Keratinocyte (primary cell): ENCODE data around the gene MIA2. TPM values are rescaled to one million over a fixed set of nuclear protein-coding genes. Genes with fewer than 3 reads are reported as not detected.

Experiments
- DNase-seq: peaks from one replicate; pipeline ENCODE4 v3.0.0-alpha.2; 2011; ENCODE audit warnings: low read depth, missing footprints, low spot score
- FAIRE-seq: peaks from 2 replicates; lab custom pipeline; 2011; peaks lifted over from hg19 to GRCh38; lab: Jason Lieb, UNC
- H2AFZ ChIP-seq: 2 replicates; pipeline ENCODE4 v1.6.0; 2012; ENCODE audit warnings: low read length, control low read depth, inconsistent platforms; ENCODE audit not compliant: control insufficient read depth
- H3K27ac ChIP-seq: 2 replicates; pipeline ENCODE4 v1.5.1; 2011; ENCODE audit warnings: low read length; ENCODE audit not compliant: control insufficient read depth, insufficient read depth
- H3K27me3 ChIP-seq: 3 replicates; pipeline ENCODE4 v1.6.0; 2011; ENCODE audit warnings: low read length; ENCODE audit not compliant: control insufficient read depth, insufficient read depth; ENCODE audit errors: extremely low read depth
- H3K36me3 ChIP-seq, 2 experiments: 2 replicates in 1 of 2; 3 replicates in 1 of 2; pipeline ENCODE4 v1.5.1; 2011; ENCODE audit warnings: low read length in 2 of 2, mild to moderate bottlenecking in 1 of 2; ENCODE audit not compliant: control insufficient read depth in 2 of 2, insufficient read depth in 2 of 2; ENCODE audit errors: extremely low read depth in 1 of 2
- H3K4me1 ChIP-seq: 3 replicates; pipeline ENCODE4 v1.5.1; 2011; ENCODE audit warnings: low read length; ENCODE audit not compliant: control insufficient read depth, insufficient read depth; ENCODE audit errors: extremely low read depth
- H3K4me2 ChIP-seq: 3 replicates; pipeline ENCODE4 v1.6.0; 2011; ENCODE audit warnings: low read depth, low read length; ENCODE audit not compliant: control insufficient read depth, insufficient read depth; ENCODE audit errors: extremely low read depth
- H3K4me3 ChIP-seq, 3 experiments: fragments of 200-600 bp in 1 of 3; sonication (generic) in 1 of 3; 2 replicates in 2 of 3; 3 replicates in 1 of 3; pipeline ENCODE4 v1.5.1; 2011 to 2016; ENCODE audit warnings: low read length in 3 of 3, mild to moderate bottlenecking in 3 of 3, control low read depth in 2 of 3, inconsistent platforms in 1 of 3, low read depth in 1 of 3, mixed read lengths in 1 of 3, mixed run types in 1 of 3, moderate library complexity in 1 of 3; ENCODE audit not compliant: control insufficient read depth in 2 of 3, insufficient read depth in 2 of 3; ENCODE audit errors: extremely low read depth in 1 of 3
- H3K79me2 ChIP-seq: 2 replicates; pipeline ENCODE4 v1.6.0; 2012; ENCODE audit warnings: low read length; ENCODE audit not compliant: control insufficient read depth, insufficient read depth
- H3K9ac ChIP-seq: 3 replicates; pipeline ENCODE4 v1.6.0; 2011; ENCODE audit warnings: low read length; ENCODE audit not compliant: control insufficient read depth, insufficient read depth; ENCODE audit errors: extremely low read depth
- H3K9me1 ChIP-seq: 3 replicates; pipeline ENCODE4 v1.6.0; 2011; ENCODE audit warnings: low read length; ENCODE audit not compliant: control insufficient read depth, insufficient read depth; ENCODE audit errors: extremely low read depth
- H3K9me3 ChIP-seq: 2 replicates; pipeline ENCODE4 v1.5.1; 2012; ENCODE audit warnings: low read depth, low read length; ENCODE audit not compliant: control insufficient read depth
- H4K20me1 ChIP-seq: 3 replicates; pipeline ENCODE4 v1.6.0; 2011; ENCODE audit warnings: low read length; ENCODE audit not compliant: control insufficient read depth, insufficient read depth; ENCODE audit errors: extremely low read depth
- EZH2 ChIP-seq: IDR thresholded peaks from one replicate; pipeline ENCODE4 v1.6.1; 2012; ENCODE audit warnings: inconsistent platforms, mild to moderate bottlenecking, low read length, moderate library complexity
- dilution Hi-C: fragments of 300-500 bp; cut with MboI; formaldehyde crosslinking; loops from one replicate; pipeline ENCODE4 v1.7.0; 2020; ENCODE audit warnings: low sequenced_read_pairs; ENCODE audit not compliant: extremely low pct_ligation_motif_present
- polyA plus RNA-seq, 5 experiments: library from polyadenylated mRNA; depleted of rRNA in 3 of 5; stranded (reverse) in 3 of 5; stranded (forward) in 1 of 5; unstranded in 1 of 5; fragments of >200 nt; gene quantifications; 1 replicate in 1 of 5; 2 replicates in 3 of 5; 3 replicates in 1 of 5; pipeline versions ENCODE4 v1.2.1 to v1.2.3, GENCODE V29; 2011 to 2012; ENCODE audit warnings: missing spikeins in 2 of 5, low read depth in 1 of 5, low replicate concordance in 1 of 5
- TF ChIP-seq, protein P1 (sequence below), 3 experiments: IDR thresholded peaks in 1 of 3; conservative IDR thresholded peaks in 1 of 3; optimal IDR thresholded peaks in 1 of 3; 2 replicates in 2 of 3; 3 replicates in 1 of 3; pipeline versions ENCODE3 to v1.5.1; 2011; ENCODE audit warnings: low read length in 3 of 3, mild to moderate bottlenecking in 3 of 3, moderate library complexity in 2 of 3, control low read depth in 1 of 3, inconsistent platforms in 1 of 3; ENCODE audit not compliant: insufficient read depth in 2 of 3; ENCODE audit errors: extremely low read depth in 1 of 3

The MIA2 gene
- polyA plus RNA-seq, 1 donor (not counting 4 experiments of a cell fraction or from before 2014, with no cell fraction given): 21.9 TPM

DNA sequence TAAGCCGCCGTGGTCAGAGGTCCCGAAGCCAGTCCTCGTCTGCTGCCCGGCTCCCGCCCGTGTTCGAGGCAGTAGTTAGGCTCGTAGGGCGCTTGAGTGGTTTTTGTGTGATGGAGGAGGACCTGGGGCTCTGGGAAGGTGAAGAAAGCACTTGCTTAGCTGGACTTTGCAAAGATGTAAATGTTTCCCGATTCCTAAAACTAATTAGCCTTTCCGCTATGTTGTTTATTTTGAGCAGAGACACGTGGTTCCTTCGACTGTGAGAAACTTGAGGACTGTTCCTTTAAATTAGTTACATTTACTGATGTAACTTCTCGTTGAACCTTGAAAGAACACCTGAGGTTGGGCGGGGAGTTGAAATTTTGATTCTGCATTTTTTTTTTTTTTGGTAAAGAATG is 33.9 kb downstream of the MIA2 start:
- Histone ChIP-seq H3K4me2 (peak overlapping the region; percentile 92), H3K4me1 (peaks cover 23% of the 10 kb centered on the region), H3K27me3 (no peaks in the 10 kb centered on the region), H3K9me3 (no peaks in the 10 kb centered on the region), H3K27ac (peak overlapping the region; percentile 99), H3K9me1 (no peaks in the 10 kb centered on the region), H3K36me3 (no peaks in the 10 kb centered on the region), H4K20me1 (peaks cover 3% of the 10 kb centered on the region), H3K4me3 (peak overlapping the region; percentile 57 to 96 (median 94)), H2AFZ (peak overlapping the region; percentile 92), H3K9ac (peak overlapping the region; percentile 99), H3K79me2 (peaks cover 52% of the 10 kb centered on the region)
- DNase-seq (no peak), FAIRE-seq (no peak)
- dilution Hi-C loops: no loop called here
- no peak for TF ChIP-seq EZH2
- TF ChIP-seq, protein P1, sequence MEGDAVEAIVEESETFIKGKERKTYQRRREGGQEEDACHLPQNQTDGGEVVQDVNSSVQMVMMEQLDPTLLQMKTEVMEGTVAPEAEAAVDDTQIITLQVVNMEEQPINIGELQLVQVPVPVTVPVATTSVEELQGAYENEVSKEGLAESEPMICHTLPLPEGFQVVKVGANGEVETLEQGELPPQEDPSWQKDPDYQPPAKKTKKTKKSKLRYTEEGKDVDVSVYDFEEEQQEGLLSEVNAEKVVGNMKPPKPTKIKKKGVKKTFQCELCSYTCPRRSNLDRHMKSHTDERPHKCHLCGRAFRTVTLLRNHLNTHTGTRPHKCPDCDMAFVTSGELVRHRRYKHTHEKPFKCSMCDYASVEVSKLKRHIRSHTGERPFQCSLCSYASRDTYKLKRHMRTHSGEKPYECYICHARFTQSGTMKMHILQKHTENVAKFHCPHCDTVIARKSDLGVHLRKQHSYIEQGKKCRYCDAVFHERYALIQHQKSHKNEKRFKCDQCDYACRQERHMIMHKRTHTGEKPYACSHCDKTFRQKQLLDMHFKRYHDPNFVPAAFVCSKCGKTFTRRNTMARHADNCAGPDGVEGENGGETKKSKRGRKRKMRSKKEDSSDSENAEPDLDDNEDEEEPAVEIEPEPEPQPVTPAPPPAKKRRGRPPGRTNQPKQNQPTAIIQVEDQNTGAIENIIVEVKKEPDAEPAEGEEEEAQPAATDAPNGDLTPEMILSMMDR (optimal IDR thresholded peaks at IDR 0.05 in 1 of 3, IDR thresholded peaks at IDR 0.05 in 1 of 3, conservative IDR thresholded peaks at IDR 0.05 in 1 of 3; ENCODE audit: extremely low read depth in 1 of 3, insufficient read depth in 2 of 3, low read length in 3 of 3): no peak

DNA sequence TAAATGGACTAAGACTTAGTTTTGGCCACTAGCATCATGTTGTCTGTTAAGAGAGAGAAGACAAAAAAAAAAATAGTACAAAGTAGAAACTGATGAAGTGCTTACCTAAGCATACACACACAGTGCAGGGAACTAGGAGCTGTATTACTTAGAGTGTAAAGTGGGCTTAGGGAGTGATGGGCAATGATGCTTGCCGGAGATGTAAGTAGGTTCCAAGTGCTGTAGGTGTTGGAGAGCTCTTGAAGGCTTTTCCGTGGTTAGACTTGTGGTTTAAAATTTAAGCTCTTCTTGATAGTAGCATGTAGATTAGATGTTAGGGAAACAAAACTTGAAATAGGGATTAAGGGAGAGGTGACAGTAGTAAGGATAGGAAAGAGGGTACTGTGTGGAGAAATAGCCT is 34.7 kb downstream of the MIA2 start:
- Histone ChIP-seq H4K20me1 (peaks cover 3% of the 10 kb centered on the region), H3K27ac (peak overlapping the region; percentile 99), H3K9me3 (no peaks in the 10 kb centered on the region), H3K4me1 (peaks cover 23% of the 10 kb centered on the region), H3K27me3 (no peaks in the 10 kb centered on the region), H3K9ac (peak overlapping the region; percentile 99), H3K9me1 (no peaks in the 10 kb centered on the region), H3K36me3 (no peaks in the 10 kb centered on the region), H3K79me2 (peaks cover 59% of the 10 kb centered on the region), H3K4me3 (peak overlapping the region; percentile 57 to 96 (median 94)), H2AFZ (no peak overlapping the region), H3K4me2 (peak overlapping the region; percentile 92)
- no peak for DNase-seq
- dilution Hi-C loops: no loop called here
- TF ChIP-seq EZH2: no peak
- no peak for FAIRE-seq

DNA sequence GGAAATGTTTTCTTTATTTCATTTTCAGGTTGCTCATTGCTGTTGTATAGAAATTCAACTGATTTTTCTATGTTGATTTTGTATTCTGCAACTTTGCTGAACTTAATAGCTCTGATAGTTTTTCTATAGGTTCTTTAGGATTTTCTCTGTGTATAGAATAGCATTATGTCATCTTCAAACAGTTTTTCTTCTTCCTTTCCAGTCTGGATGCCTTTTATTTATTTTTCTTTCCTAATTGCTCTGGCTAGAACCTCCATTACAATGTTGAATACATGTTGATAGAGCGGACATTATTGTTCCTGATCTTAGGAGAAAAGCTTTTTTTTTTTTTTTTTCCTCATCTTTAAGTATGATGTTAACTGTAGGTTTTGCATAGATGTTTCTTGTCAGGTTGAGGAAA is 39.2 kb downstream of the MIA2 start:
- Histone ChIP-seq H3K4me1 (peaks cover 13% of the 10 kb centered on the region), H3K27me3 (no peaks in the 10 kb centered on the region), H3K36me3 (no peaks in the 10 kb centered on the region), H3K79me2 (peaks cover 88% of the 10 kb centered on the region), H3K27ac (no peak overlapping the region), H4K20me1 (peaks cover 3% of the 10 kb centered on the region), H3K9me3 (no peaks in the 10 kb centered on the region), H3K4me3 (no peak overlapping the region), H3K9me1 (no peaks in the 10 kb centered on the region), H2AFZ (no peak overlapping the region), H3K9ac (no peak overlapping the region), H3K4me2 (no peak overlapping the region)
- FAIRE-seq: no peak
- TF ChIP-seq, protein P1 (optimal IDR thresholded peaks at IDR 0.05 in 1 of 3, IDR thresholded peaks at IDR 0.05 in 1 of 3, conservative IDR thresholded peaks at IDR 0.05 in 1 of 3; ENCODE audit: extremely low read depth in 1 of 3, insufficient read depth in 2 of 3, low read length in 3 of 3): no peak
- TF ChIP-seq EZH2: no peak
- DNase-seq: no peak
- dilution Hi-C loops: no loop called here
